T-helper 22 cell (primary cell): ENCODE measurements around the gene RGS3.
"Not testable (repeated sequence)": the region's sequence is repeated elsewhere in the genome, so short reads cannot be mapped to it uniquely, and the experiment has no call there.

Experiments
- DNase-seq: peaks from one replicate; pipeline ENCODE4 v3.0.0-alpha.2; 2020; ENCODE audit warnings: low read depth

The RGS3 gene

DNA sequence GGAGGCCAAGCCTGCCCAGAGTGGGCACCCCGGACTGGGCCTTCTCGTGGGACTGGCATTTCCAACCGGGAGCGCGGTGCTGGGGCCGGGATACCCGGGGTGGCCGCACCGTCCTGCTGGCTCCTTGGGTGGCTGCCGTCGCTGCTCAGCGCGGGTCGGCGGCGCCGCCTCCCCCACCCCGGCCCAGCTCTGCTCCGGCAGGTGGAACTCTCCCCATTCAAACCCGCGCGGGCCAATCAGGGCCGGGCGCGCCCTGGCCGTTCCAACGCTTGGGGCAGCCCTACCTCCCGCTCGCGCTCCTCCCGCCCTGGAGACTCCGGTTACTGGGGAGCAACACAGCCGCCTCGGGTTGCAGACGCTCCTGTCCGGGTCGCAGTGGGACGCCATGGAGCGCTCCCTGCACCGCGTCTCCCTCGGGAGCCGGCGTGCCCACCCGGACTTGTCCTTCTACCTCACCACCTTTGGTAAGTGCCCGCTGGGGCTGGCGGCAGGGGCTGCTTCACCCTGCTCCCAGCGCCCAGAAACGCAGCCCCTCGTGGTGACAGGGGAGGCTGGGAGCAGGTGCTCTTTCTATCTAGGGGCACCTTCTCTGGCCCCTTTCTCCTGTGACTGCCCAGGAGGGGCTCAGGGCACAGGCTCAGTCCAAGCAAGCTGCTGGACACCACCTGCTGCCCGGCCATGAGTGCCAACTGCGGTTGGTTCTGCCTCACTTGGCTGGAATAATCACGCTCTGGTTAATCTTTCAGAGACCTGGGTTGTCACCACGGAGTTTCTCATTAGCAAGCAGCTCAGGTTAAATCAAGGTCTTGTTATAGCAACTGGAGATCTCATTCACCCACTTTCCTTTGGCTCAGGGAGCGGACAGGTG lies at the start of gene RGS3:
Gene RGS3 (plus strand): TSS at position 310 of the 868 bp plus-strand sequence. CDS start 76 bp downstream, at position 386.
- no peak for DNase-seq

DNA sequence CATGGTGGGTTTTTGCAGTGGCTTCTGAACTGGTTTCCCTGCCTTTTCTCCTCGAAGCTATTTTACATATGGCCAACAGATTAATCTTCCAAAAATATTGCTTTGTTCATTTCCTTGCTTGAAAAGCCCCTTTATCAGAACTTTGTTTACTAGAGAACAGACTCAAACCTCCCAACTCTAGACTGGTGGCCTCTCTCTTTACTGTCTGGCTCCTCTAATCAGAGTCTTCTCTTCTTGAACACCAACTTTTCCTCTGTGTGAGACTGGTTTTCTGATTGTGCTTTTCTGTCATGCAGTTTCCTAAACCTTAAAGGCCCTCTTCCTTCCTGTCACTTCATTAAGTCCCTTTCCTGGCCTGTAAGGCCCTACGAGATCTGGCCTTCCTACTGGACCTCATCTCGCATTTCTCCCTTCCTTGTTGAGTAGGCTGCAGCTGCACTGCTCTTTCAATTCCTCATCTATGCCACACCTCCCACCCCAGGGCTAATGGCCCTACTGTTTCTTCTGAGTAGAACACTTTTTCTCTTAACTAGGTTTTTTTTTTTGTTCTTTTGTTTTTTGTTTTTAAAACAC lies 47.3 kb upstream of the RGS3 start:
- DNase-seq = no peak

DNA sequence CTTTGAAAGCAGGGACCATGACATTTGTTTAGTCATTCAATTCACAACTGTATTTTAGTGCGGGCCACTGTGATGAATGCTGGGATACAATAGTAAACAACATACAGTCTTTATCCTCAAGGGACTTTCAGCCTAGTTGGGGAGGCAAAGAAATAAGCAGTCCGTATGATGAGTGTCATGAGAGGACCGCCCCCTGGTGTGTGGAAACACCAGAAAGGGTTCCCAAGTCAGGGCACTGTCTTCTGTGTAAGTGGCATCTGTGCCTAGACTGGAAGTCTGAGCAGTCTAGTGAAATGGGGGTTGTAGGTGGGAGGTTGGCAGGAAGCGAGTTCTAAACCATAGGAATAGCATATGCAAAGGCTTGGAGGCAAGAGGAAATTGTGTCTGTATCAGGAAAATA lies 46.2 kb upstream of the RGS3 start:
- DNase-seq = no peak

DNA sequence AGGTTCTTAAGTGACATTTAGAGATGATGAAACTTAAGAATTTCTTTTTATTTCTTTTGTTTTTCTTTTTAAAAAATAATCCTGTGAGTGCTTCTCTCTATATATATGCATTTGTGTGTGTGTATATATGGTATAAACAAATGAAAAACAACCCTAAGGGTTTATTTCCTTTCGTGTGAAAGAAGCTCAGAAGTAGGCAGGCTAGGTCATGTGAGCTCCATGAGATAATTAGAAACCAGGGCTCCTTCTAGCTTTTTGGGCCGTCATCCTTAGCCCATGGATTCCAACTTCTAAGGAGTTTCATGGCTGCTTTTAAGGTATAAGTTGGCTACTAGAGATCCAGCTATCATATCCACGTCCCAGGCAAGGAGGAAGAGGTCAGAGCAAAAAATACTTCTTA lies 41.8 kb upstream of the RGS3 start:
- no peak for DNase-seq

DNA sequence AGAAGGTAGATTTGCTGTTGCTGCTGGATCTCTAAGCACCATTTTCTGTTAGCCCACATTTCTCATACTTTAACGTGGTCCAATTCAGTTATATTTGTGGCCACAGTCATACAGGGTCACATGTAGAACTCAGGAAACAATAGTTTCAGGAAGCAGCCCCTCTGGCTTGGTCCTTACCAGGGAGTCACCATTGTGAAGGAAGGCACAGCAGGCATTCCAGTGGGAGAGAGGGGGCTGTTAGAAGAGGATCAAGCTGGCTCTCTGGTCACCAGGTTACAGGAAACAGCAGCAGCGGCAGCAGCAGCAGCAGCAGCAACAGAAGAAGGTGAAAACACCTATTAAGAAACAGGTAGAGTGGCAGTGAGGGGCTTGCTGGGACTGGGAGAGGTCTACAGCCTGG lies 38.5 kb upstream of the RGS3 start:
- DNase-seq = no peak

DNA sequence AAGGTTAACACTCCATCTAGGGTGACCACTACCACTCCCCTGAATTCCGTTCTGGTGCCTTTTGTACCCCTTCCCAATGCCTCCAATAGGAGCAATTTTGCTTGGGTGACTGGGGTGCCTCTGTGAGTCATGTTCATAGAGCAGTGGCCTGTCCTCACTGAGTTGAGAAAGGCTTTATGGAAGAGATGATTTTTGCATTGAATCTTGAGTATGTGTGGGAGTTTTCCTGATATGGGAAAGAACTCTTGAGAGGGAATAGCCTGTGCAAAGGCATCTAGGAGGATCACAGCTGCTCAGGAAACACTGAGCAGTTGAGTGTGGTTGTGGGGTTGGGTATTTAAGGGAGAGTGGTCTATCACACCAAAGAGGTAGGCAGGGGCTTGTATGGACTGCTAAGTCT lies 36.8 kb upstream of the RGS3 start:
- no peak for DNase-seq

DNA sequence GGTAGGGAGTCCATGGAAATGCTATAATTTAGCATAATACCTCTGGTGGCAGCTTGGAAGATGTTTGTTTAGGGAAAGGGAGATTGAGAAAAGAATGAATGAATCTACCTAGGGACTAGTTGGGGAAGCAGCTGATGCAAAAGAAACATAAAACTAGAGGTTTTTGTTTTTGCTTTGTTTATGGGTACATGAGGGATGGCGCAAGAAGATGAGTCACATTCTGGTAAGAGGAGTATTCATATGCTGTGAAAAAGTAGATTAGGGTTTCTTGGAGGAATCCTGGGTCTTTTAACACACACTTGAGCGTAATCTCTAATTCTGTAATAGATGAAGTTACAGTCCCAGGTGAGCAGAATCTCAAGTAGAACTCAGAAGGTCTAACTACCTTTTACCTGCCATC lies 35.9 kb upstream of the RGS3 start:
- no peak for DNase-seq

DNA sequence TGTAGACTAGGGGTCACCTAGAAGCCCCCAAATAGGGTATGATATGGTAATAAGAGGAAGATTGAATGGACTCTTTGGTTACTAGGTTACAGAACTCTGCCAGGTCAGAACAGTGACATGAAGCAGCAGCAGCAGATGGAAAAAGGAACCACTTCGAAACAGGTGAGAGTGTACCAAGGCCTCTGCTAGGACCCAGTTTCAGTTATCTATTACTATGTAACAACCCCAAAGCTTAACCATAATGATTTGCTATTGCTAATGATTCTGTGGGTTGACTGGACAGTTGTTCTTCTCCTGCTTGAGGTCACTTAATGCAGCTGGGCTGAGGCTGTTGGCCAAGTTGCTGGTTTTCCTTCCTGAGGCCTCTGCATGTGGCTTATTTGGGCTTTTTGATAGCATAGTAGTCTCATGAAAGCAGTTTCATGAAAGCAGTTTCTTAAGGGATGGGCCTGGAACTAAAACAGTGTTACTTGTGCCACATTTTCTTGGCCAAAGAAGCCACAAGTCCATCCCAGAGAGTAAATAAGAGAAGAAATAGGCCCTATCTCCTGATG lies 35.4 kb upstream of the RGS3 start:
- no peak for DNase-seq

DNA sequence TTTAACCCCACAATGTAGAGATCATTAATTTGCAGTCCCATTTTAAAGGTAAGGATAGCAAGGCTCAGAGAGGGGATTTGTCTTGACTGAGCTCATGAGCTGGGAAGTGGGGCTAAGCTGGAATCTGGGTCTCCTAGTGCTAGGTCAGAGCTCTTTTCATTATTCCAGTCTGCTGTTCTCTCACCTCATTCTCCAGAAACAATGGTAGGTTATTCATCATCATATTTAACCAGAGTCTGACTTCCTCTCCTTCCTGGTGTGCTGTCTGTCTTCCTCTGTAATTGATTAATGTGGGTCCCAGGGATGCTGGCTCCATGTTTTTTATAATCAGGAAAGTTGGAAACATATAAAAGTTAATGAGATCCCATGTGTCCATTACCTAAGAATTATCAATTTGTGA lies 32.3 kb upstream of the RGS3 start:
- DNase-seq = no peak

DNA sequence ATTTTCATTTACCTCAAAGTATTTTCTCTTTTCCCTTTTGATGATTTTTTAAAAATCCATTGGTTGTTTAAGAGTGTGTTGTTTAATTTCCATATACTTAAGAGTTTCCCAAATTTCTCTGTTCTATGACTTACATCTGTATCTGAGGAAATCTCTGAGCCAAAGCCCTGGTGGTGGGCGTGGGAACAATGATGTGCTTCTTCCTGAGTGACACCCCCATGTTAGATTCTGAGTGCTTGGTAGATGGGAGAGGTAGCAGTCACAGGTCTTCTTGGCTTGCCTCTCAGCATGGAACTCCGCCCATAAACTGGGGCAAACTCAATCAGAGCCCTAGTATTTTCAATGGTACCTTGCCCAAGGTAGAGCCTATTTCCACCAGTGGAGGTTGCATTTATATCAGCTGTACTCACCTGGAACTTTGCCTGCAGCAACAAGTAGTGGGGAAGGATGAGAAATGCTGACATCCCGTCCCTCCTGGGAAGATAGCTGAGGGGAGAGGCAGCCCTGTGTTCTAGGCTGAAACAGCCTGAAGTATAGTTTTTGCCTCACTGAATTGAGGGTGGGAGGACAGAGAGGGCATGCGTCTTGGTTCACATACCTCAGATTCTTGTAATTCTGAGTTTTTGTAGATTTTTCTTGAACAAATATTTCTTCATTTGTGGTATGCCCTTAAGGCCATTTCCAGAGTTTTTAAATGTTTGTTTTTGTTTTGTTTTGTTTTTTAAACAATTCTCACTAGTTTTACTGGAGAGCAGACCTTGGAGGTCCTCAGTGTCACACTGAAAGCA lies 26.6 kb upstream of the RGS3 start:
- DNase-seq = no peak

DNA sequence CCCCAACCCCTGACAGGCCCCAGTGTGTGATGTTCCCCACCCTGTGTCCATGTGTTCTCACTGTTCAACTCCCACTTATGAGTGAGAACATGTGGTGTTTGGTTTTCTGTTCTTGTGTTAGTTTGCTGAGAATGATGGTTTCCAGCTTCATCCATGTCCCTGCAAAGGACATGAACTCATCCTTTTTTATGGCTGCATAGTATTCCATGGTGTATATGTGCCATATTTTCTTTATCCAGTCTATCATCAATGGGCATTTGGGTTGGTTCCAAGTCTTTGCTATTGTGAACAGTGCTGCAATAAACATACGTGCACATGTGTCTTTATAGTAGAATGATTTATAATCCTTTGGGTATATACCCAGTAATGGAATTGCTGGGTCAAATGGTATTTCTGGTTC lies 25.8 kb upstream of the RGS3 start:
- DNase-seq = not testable (repeated sequence)

DNA sequence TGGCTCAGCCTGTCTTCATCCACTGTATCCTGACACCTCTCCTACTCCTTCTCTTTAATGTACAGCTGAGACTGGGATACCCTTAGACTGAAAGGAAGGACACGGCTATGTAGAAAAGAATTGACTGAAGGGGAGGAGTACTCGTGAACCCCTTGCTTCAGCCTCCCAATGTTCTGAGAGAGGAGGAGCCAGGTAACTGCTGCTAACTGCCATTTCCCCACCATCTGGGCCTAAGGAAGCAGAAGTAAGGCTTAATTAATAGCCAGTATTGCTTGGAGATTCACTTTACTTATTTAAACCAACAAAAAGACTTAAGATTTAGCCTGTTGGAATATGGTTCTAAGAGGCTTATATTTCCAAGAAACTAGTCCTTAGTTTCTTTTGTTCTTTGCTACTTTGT lies 18.8 kb upstream of the RGS3 start:
- DNase-seq = no peak

DNA sequence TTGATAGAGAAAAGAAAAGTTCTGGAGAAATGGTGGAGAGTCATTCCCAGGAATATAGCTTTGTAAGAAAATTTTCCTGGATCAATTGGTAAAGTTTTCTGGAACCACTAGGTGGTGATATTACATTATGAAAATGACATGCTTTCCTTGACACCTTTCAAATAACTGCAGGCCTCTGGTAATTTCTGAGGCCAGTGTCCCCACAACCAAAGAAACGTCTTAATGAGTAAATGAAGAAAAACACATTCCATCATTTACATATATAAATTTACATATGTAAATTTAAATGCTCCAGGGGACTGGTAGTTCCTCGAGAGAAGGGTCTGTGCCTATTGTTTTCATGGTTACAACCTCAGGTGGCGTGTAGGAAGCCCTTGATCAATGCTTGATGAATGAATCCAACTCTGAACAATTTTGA lies 17.2 kb upstream of the RGS3 start:
- DNase-seq = no peak

DNA sequence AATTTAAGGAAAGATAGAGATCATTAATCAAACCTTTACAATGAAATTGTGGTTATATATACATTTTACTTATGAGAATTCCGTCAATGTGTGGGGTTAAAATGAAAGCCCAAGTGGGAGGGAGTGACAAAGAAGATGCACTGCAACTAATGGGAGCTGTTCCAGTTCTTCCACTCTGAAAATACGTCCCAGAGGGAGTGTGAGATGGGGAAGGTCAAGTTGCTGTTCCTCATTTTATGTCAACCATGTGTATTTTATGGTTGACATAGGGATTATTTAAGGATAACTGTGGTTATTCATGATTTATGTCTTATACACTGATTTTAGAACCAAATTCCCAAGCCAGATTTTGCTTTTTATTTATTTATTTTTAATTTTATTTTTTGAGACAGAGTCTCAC lies 14.2 kb upstream of the RGS3 start:
- no peak for DNase-seq

DNA sequence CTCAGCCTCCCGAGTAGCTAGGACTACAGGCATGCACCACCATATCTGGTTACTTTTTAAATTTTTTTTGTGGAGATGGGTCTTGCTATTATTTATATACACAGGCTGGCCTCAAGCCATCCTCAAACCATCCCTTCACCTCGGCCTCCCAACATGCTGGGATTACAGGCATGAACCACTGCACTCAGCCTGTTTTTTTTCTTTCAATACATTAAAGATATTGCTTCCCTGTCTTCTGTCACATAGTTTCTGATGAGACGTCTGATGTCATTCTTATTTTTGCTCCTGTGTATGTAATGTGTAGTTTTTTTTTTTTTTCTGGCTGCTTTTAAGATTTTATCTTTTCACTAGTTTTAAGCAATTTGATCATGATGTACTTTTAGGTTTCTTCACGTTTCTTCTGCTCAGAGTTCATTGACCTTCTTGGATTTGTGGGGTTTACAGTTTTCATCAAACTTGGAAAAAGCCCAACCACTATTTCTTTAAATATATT lies 11.4 kb upstream of the RGS3 start:
- no peak for DNase-seq

DNA sequence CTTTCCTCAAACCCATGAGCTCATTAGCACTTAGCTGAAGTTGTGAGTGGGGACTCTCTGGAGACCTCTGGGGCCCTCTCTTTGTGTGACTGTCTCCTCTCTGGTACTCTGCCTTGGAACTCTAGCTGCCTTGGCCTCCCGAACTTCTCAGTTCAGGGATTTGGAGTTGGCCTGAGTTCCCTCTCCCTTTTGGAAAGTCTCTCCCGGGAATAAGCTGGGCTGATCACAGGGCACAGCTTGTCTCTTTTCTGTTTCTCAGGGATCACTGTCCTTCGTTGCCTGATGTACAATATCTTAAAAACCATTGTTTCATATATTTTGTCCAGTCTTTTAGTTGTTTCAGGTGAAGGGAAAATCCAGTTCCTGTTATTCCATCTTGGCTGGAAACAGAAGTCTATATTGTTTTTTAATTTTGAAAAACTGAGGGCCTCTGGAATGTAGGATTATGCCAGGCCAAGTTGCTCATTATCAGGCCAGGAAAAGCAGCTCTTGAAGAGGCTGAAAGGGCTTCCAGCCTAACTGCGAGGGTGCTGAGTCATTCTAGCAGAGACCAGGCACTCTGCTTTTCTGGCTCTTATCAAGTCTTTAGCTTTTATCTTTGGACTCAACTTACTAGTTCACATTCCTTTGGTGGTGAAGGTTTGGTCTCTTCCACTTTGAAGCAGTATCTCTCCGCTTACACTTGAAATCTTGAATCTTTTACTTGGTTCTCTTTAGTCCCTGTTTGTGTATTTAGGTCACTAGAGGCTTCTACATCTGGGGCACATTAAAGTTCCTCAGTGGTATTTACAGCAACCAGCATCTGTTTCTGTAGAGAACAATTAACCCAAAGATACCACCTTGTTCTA lies 8.4 kb upstream of the RGS3 start:
- DNase-seq = no peak

DNA sequence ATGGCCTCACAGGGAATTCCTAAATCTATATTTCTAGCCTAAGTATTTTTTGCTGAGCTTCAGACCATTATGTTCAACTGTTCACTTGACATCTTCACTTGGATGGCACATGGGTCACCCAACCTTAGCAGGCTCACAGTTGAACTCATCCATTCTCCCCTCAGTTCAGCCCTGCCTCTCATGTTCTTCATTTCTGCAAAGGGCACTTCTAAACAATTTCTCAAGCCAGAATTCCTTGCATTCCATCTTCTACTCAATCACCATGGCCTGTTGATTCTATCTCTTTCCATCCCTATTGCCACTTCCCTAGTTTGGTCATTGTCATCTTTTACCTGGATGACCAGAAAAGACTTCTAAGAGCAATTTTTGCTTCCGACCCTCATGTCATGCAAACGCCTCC lies 7.3 kb upstream of the RGS3 start:
- DNase-seq = no peak

DNA sequence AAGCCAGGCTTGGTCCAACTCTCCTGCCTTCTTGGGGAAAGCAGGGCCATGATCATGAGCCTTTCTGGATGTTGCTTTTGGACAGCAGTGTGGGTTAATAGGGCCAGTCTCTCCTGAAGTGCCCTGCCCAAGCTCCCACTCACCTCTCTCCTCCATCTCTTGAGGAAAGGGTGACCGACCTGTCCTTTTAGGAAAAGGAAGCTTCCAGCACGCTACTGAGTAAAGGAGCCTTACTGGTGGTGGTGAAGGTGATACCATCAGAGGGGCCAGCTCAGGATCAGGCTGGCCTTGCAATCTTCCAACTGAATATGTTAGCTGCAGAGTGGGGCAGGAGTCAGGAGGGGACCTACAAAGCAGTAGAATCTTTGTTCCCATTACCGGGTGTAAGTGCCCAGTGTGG lies 2.2 kb upstream of the RGS3 start:
- DNase-seq = no peak

DNA sequence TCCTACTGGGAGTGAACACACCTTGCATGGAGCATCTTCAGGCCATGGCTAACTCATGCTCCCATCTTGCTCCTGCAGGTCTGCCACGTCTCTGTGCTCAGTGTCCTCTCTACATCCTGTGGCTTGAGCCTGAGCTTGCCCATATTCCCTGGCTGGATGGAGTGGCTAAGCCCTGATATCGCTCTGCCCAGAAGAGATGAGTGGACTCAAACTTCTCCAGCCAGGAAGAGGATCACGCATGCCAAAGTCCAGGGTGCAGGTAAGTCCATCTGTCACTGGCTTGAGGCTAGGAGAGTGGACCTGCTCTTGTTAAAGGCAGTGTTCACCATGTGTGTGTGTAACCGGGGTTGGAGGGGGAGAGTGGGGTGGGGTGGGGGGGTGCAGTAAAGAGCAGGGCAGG lies 1.6 kb upstream of the RGS3 start:
- no peak for DNase-seq

DNA sequence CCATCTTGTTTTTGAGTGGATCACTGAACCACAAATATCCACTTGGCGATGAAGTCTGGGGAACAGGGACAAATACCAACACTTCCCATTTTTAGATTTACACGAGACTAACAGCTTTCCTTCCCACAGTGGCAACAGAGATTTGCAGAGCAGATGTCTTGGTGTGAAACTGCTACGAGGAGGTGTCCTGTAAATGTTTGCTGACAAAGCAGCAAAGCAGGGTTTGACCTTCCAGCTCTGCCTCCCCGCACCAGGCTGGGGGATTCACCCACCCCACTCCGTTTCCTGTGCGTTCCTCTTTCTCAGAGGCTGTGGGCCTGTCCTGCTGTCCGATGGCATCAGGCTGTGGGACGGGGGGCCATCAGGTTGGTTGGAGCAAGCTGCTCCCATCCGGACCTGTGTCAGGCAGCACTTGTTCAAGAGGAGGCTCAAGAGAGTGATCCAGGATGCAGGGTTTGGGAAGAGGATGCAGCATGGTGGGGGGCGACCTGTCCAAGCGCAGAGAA lies 693 bp upstream of the RGS3 start:
- no peak for DNase-seq

DNA sequence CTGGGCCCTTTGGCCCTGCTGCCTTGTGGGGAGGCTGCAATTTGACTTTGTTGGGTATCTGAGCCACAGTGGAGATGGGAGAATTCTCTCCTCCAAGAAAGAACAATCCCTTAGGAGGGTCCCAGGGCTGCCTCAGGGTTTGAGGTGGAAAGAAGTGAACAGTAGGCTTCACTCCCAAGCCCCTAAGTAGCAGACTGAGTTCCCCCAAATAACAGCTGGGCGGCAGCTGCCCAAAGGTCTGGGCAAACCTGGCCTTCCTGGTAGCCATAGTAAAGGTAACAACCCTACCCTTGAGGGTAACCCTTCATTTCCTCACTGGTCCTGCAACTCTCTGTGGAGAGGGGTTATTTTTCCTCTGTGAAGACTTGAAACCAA lies 746 bp downstream of the RGS3 start:
- DNase-seq = no peak
